Naive thymus-derived CD8-positive, alpha-beta T cell (primary cell): ENCODE results near the gene RFX4. TPM values are rescaled to one million over a fixed set of nuclear protein-coding genes. Genes with fewer than 3 reads are reported as not detected.

ENCODE experiments used
- ATAC-seq, 2 donors: fragments of 150-1000 bp; cut with Tn5 transposase in 1 of 2; sonication (Bioruptor Pico), chemical (Tn5 transposase) in 1 of 2; 1 replicate in 1 of 2; 2 replicates in 1 of 2; pipeline ENCODE4 v1.10.0; 2021; ENCODE audit warnings: mild to moderate bottlenecking in 2 of 2, moderate library complexity in 2 of 2
- POLR2A ChIA-PET: fragments of 350-600 bp; sonication (Branson Sonifier 250); formaldehyde crosslinking; loops from one replicate; lab custom pipeline; 2021; ENCODE audit warnings: antibody characterized with exemption; lab: Charles Lee
- DNase-seq, 10 donors: peaks; one replicate each; pipeline versions ENCODE4 v3.0.0 to v3.0.0-alpha.2; 2020 to 2022
- H3K27ac Mint-ChIP-seq, 10 donors: one replicate each; pipeline ENCODE4 v1.8.0; 2020 to 2022; ENCODE audit warnings: mild to moderate bottlenecking in 10 of 10, mixed read lengths in 10 of 10, moderate library complexity in 4 of 10, inconsistent platforms in 1 of 10
- H3K27me3 Mint-ChIP-seq, 5 donors: one replicate each; pipeline ENCODE4 v1.8.0; 2021 to 2022; ENCODE audit warnings: mixed read lengths in 5 of 5
- H3K36me3 Mint-ChIP-seq, 3 donors: one replicate each; pipeline ENCODE4 v1.8.0; 2020 to 2022; ENCODE audit warnings: mixed read lengths in 3 of 3, mild to moderate bottlenecking in 2 of 3, inconsistent platforms in 1 of 3
- H3K4me1 Mint-ChIP-seq, 4 donors: one replicate each; pipeline ENCODE4 v1.8.0; 2021 to 2022; ENCODE audit warnings: mixed read lengths in 4 of 4
- H3K4me3 Mint-ChIP-seq, 10 donors: one replicate each; pipeline ENCODE4 v1.8.0; 2020 to 2022; ENCODE audit warnings: mild to moderate bottlenecking in 10 of 10, mixed read lengths in 10 of 10, moderate library complexity in 6 of 10, inconsistent platforms in 1 of 10
- H3K9me3 Mint-ChIP-seq, 9 donors: one replicate each; pipeline ENCODE4 v1.8.0; 2020 to 2022; ENCODE audit warnings: mixed read lengths in 9 of 9, mild to moderate bottlenecking in 3 of 9, inconsistent platforms in 1 of 9, moderate library complexity in 1 of 9
- polyA plus RNA-seq, 3 donors: library from polyadenylated mRNA; unstranded; fragments of 300-500 nt; fragmentation: Illumina TruSeq; gene quantifications; one replicate each; pipeline ENCODE4 v1.2.3, GENCODE V29; 2021
- total RNA-seq, 8 experiments: library from RNA in 2 of 8; stranded (reverse) in 2 of 8; gene quantifications; one replicate each; pipeline ENCODE4 v1.2.3 and lab custom pipeline; 2021 to 2026

Gene RFX4
- total and polyA plus RNA-seq, 5 experiments from 2014 or later, result not detected

DNA sequence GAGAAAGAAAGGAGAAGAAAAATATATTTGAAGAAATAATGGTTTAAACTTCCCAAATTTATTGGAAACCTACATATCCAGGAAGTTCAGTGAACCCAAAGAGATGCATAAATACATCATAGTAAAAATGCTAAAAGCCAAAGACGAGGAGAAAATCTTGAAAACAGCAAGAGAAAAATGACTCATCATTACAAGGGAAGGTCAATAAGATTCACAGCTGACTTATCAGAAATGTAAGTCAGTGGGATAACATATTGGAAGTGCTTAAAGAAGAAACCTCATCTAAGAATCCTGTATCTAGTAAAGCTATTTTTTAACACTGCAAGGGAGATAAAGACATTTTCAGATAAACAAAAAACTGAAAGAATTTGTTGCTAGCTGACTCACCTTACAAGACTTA lies 211.6 kb downstream of the RFX4 start:
- H3K27ac Mint-ChIP-seq, result no peak overlapping the region
- no peak for ATAC-seq
- no peak overlapping the region for H3K4me3 Mint-ChIP-seq
- peaks cover 0 to 10% (median 2%) of the 10 kb centered on the region in 4 donors for H3K4me1 Mint-ChIP-seq
- POLR2A ChIA-PET, result no interaction called here
- peaks cover 5 to 37% (median 18%) of the 10 kb centered on the region in 3 donors for H3K36me3 Mint-ChIP-seq
- DNase-seq, result no peak
- H3K9me3 Mint-ChIP-seq, result no peaks in the 10 kb centered on the region
- no peaks in the 10 kb centered on the region for H3K27me3 Mint-ChIP-seq

DNA sequence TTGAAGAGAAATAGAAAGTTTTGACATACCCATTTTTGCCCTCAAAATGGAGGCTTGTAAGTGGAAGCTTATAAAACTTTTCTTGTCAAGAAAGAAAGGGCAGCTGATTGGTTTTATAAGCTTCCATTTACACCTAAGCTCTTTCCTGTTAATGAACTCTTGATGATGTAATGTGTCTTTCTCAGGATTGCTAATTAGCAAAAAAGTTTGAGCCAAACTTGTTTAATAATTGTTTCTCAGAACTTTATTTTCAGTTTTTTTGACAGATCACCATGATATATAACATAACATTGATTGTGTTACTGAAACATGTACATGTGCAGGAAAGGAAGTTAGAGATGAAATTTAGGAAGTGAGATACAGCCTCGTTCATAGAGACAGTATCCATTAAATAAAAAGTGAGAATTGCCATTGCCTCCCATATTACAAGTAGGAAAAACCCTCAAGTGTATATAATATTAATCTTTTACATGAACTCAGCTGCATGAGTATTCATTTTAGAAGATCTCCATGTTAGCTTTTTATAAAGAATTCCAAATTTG lies 218.4 kb downstream of the RFX4 start:
- POLR2A ChIA-PET, result no interaction called here
- Mint-ChIP-seq H3K9me3 (no peaks in the 10 kb centered on the region), H3K36me3 (peaks cover 0 to 38% (median 21%) of the 10 kb centered on the region in 3 donors)

DNA sequence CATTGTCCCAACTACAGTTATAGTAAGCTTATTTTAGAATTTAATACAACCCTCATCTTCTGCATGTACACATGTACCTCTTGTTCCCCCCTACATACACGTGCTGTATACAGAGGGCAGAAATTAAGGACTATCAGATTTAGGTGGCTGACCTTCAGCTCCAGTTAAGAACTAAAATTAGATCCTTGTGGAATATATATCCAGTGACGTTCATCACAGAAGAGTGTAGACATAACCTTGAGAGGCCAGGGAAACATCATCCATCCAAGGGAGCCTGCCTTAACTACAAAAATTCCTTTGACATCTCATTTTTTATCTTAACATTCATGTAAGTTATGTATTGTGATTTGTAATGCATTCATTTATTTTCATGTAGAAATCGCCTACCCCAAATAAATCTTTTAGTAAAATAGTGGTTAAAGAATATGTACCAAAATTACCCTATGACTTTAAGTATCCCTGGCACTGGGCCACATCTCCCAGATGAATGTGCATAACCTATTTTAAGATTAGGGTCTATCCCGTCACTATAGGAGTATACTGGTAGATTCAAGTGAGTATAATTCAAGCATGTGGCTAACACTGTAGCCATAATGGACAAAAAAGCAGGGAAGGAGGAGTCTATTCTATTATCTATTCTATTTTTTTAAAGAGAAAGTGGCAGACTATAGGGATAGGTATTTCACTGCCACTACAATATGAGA lies 219.2 kb downstream of the RFX4 start:
- Mint-ChIP-seq H3K4me3 (no peak overlapping the region), H3K4me1 (peaks cover 0 to 13% (median 3%) of the 10 kb centered on the region in 4 donors), H3K36me3 (peaks cover 0 to 43% (median 24%) of the 10 kb centered on the region in 3 donors), H3K27ac (no peak overlapping the region), H3K27me3 (no peaks in the 10 kb centered on the region), H3K9me3 (no peaks in the 10 kb centered on the region)
- no peak for ATAC-seq
- DNase-seq, result no peak
- POLR2A ChIA-PET, result no interaction called here

More for the DNA sequence above, 218.4 kb downstream of the RFX4 start:
- no peak overlapping the region for H3K27ac Mint-ChIP-seq
- peaks cover 0 to 13% (median 3%) of the 10 kb centered on the region in 4 donors for H3K4me1 Mint-ChIP-seq
- ATAC-seq (no peak), DNase-seq (no peak)
- no peaks in the 10 kb centered on the region for H3K27me3 Mint-ChIP-seq
- no peak overlapping the region for H3K4me3 Mint-ChIP-seq

DNA sequence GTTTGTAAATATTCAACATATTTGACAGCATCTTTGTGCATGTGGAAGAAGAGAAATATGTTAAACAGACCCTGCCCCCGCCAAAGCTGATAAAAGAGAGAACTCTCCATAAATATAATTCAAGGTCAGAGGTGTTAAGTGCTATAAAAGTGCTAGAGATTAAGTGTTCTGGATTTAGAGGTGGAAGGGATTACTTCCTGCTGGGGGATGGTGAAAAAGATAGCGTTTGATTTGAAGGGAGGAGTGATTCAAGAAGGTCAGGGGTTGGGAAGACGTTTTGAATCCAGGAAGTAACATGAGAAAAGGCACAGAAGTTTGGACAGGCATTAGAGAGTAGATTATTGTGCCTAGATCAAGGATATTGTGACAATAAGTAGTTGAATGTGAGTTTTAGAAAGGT lies 221.9 kb downstream of the RFX4 start:
- ATAC-seq (no peak), DNase-seq (no peak)
- peaks cover 0 to 35% (median 22%) of the 10 kb centered on the region in 3 donors for H3K36me3 Mint-ChIP-seq
- H3K4me3 Mint-ChIP-seq, result no peak overlapping the region
- POLR2A ChIA-PET, result no interaction called here
- no peaks in the 10 kb centered on the region for H3K27me3 Mint-ChIP-seq
- H3K27ac Mint-ChIP-seq, result no peak overlapping the region
- H3K4me1 Mint-ChIP-seq, result peaks cover 0 to 12% (median 2%) of the 10 kb centered on the region in 4 donors
- no peaks in the 10 kb centered on the region for H3K9me3 Mint-ChIP-seq

Other genes with a start within 250 kb of the RFX4 start
- 1 to 10 TPM; 8.1 to 9.1 TPM for gene POLR3B, start 225.3 kb upstream of the RFX4 start, total RNA-seq
- gene POLR3B, start 225.3 kb upstream of the RFX4 start, polyA plus RNA-seq, result 1 to 10 TPM; 3.1 to 6.2 (median 4.2) TPM
- 10 to 100 TPM; 14.6 to 17.6 TPM for gene RIC8B, start 191.7 kb downstream of the RFX4 start, total RNA-seq
- 1 to 10 TPM; 4.8 to 5.4 (median 5.2) TPM for gene RIC8B, start 191.7 kb downstream of the RFX4 start, polyA plus RNA-seq